GM18499 (cell line): Measurements from ENCODE around the gene ETFBKMT.
A peak's percentile ranks its signal among the peaks of the same experiment; 100 is the strongest.
"Not testable (repeated sequence)": the region's sequence is repeated elsewhere in the genome, so short reads cannot be mapped to it uniquely, and the experiment has no call there.

Source experiments
- ATAC-seq: cut with Tn5 transposase; IDR thresholded peaks from one replicate; pipeline ENCODE4 v1.9.1; 2021; ENCODE audit warnings: moderate number of reproducible peaks; ENCODE audit not compliant: insufficient read depth, unreplicated experiment

The ETFBKMT gene

GRCh38 chr12:31715283-31715825, 55.9 kb downstream of the ETFBKMT start:
- peak; percentile 80 for ATAC-seq

- ATAC-seq: not testable (repeated sequence)
These were observed 57.5 kb downstream of the ETFBKMT start for GRCh38 chr12:31716998-31717397.

- not testable (repeated sequence) for ATAC-seq
These were observed 59.2 kb downstream of the ETFBKMT start for GRCh38 chr12:31718542-31719198.

GRCh38 chr12:31722580-31722979, 63.1 kb downstream of the ETFBKMT start:
- ATAC-seq: no peak
